SK-N-SH treated with all-trans-retinoic acid at 6 μM for 48 hours (cell line): ENCODE data around the gene LTBP2.

Experiments used
- ARNTL ChIP-seq: fragments of 450-650 bp; formaldehyde crosslinking; IDR thresholded peaks from 2 replicates; pipeline ENCODE4 v1.5.0; 2020; ENCODE audit warnings: low read depth, mild to moderate bottlenecking, moderate library complexity, borderline replicate concordance
- OSR1 ChIP-seq: fragments of 250-450 bp; sonication (Bioruptor Pico); IDR thresholded peaks from 2 replicates; pipeline ENCODE4 v1.8.0; 2022; ENCODE audit warnings: moderate library complexity, mild to moderate bottlenecking, inconsistent platforms
- TOX ChIP-seq: fragments of 250-450 bp; sonication (Bioruptor Pico); IDR thresholded peaks from 2 replicates; pipeline ENCODE4 v1.8.0; 2021; ENCODE audit warnings: mild to moderate bottlenecking, moderate library complexity, borderline replicate concordance
- TF ChIP-seq, protein P1 (sequence below): fragments of 250-450 bp; sonication (Bioruptor Pico); IDR thresholded peaks from 2 replicates; pipeline ENCODE4 v1.8.0; 2020; ENCODE audit warnings: mild to moderate bottlenecking, moderate library complexity, borderline replicate concordance
- TF ChIP-seq, protein P2 (sequence below): fragments of 250-450 bp; sonication (Bioruptor Pico); IDR thresholded peaks from 2 replicates; pipeline ENCODE4 v1.5.0; 2020; ENCODE audit warnings: mild to moderate bottlenecking, moderate library complexity

DNA sequence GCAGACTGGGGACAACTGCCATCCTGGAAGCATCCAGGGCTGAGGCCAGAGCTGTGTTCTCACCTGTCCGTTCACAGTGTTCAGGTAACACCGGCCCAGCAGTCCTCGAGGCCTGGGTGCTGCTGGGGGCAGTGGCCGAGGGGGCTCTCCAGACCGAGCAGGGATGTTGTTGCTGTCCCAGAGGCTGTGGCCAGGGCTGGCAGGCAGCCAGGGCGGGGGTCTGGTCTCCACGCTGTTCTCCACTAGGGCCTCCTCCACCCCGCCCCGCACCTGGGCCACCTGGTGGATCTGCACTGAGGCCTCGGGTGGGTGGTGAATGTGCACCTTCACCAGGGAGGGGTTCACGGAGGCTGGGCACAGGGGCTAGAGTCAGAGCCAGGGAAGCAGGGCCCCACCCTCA, 61.0 kb downstream of the LTBP2 start:
- TF ChIP-seq, protein P1, sequence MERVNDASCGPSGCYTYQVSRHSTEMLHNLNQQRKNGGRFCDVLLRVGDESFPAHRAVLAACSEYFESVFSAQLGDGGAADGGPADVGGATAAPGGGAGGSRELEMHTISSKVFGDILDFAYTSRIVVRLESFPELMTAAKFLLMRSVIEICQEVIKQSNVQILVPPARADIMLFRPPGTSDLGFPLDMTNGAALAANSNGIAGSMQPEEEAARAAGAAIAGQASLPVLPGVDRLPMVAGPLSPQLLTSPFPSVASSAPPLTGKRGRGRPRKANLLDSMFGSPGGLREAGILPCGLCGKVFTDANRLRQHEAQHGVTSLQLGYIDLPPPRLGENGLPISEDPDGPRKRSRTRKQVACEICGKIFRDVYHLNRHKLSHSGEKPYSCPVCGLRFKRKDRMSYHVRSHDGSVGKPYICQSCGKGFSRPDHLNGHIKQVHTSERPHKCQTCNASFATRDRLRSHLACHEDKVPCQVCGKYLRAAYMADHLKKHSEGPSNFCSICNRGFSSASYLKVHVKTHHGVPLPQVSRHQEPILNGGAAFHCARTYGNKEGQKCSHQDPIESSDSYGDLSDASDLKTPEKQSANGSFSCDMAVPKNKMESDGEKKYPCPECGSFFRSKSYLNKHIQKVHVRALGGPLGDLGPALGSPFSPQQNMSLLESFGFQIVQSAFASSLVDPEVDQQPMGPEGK = no peak
- no peak for TF ChIP-seq ARNTL (CRISPR knock-in tag)
- TF ChIP-seq, protein P2, sequence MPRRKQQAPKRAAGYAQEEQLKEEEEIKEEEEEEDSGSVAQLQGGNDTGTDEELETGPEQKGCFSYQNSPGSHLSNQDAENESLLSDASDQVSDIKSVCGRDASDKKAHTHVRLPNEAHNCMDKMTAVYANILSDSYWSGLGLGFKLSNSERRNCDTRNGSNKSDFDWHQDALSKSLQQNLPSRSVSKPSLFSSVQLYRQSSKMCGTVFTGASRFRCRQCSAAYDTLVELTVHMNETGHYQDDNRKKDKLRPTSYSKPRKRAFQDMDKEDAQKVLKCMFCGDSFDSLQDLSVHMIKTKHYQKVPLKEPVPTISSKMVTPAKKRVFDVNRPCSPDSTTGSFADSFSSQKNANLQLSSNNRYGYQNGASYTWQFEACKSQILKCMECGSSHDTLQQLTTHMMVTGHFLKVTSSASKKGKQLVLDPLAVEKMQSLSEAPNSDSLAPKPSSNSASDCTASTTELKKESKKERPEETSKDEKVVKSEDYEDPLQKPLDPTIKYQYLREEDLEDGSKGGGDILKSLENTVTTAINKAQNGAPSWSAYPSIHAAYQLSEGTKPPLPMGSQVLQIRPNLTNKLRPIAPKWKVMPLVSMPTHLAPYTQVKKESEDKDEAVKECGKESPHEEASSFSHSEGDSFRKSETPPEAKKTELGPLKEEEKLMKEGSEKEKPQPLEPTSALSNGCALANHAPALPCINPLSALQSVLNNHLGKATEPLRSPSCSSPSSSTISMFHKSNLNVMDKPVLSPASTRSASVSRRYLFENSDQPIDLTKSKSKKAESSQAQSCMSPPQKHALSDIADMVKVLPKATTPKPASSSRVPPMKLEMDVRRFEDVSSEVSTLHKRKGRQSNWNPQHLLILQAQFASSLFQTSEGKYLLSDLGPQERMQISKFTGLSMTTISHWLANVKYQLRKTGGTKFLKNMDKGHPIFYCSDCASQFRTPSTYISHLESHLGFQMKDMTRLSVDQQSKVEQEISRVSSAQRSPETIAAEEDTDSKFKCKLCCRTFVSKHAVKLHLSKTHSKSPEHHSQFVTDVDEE (CRISPR knock-in tag) = no peak
- no peak for TF ChIP-seq OSR1 (CRISPR knock-in tag)
- TF ChIP-seq TOX = no peak
